A673 (cell line): ENCODE results near the gene ARHGAP26.

Source experiments
- EZH2 ChIP-seq: fragments of 200-600 bp; sonication (generic); IDR thresholded peaks from 2 replicates; pipeline ENCODE4 v1.6.1; 2017; ENCODE audit warnings: borderline replicate concordance, low read depth, mild to moderate bottlenecking, mixed read lengths, antibody characterized with exemption, low read length; ENCODE audit not compliant: poor library complexity, severe bottlenecking
- TF ChIP-seq, protein P1 (sequence below): fragments of 300-800, 200-600 bp; sonication (generic); conservative IDR thresholded peaks from 2 replicates; pipeline ENCODE4 v1.5.1; 2017; ENCODE audit warnings: low read depth, mild to moderate bottlenecking, antibody characterized with exemption, low read length, moderate library complexity, mixed read lengths

DNA sequence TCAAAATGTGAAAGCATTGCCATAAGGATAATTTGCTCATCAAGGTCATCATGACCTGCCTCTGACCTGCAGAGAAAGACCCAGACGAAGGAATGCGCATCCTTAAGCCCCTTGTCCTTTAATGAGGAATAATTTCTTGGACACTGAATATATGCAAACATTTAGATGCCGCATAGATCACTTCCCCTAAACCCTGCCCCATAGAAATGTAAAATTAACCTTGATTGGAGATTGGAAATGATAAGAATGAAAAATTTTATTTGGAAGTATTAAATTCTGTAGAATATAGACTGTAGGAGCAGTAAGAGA lies 233.1 kb downstream of the ARHGAP26 start:
- TF ChIP-seq EZH2 = no peak
- TF ChIP-seq, protein P1, sequence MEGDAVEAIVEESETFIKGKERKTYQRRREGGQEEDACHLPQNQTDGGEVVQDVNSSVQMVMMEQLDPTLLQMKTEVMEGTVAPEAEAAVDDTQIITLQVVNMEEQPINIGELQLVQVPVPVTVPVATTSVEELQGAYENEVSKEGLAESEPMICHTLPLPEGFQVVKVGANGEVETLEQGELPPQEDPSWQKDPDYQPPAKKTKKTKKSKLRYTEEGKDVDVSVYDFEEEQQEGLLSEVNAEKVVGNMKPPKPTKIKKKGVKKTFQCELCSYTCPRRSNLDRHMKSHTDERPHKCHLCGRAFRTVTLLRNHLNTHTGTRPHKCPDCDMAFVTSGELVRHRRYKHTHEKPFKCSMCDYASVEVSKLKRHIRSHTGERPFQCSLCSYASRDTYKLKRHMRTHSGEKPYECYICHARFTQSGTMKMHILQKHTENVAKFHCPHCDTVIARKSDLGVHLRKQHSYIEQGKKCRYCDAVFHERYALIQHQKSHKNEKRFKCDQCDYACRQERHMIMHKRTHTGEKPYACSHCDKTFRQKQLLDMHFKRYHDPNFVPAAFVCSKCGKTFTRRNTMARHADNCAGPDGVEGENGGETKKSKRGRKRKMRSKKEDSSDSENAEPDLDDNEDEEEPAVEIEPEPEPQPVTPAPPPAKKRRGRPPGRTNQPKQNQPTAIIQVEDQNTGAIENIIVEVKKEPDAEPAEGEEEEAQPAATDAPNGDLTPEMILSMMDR = peak; percentile 16; the same call in 1 of the 2 replicates
